Lower leg skin (tissue), 3 donors: Measurements from ENCODE around the gene NT5DC4.

Experiments
- POLR2A ChIP-seq, 2 donors: fragments of 450-650 bp; IDR thresholded peaks; one replicate each; pipeline ENCODE4 v1.6.1; 2016 to 2017; ENCODE audit warnings: antibody characterized with exemption in 2 of 2, mild to moderate bottlenecking in 1 of 2, moderate library complexity in 1 of 2
- TF ChIP-seq, protein P1 (sequence below), 3 donors: fragments of 450-650 bp; IDR thresholded peaks; one replicate each; pipeline ENCODE4 v1.5.1; 2016; ENCODE audit warnings: antibody characterized with exemption in 3 of 3, mild to moderate bottlenecking in 3 of 3, moderate library complexity in 2 of 3

DNA sequence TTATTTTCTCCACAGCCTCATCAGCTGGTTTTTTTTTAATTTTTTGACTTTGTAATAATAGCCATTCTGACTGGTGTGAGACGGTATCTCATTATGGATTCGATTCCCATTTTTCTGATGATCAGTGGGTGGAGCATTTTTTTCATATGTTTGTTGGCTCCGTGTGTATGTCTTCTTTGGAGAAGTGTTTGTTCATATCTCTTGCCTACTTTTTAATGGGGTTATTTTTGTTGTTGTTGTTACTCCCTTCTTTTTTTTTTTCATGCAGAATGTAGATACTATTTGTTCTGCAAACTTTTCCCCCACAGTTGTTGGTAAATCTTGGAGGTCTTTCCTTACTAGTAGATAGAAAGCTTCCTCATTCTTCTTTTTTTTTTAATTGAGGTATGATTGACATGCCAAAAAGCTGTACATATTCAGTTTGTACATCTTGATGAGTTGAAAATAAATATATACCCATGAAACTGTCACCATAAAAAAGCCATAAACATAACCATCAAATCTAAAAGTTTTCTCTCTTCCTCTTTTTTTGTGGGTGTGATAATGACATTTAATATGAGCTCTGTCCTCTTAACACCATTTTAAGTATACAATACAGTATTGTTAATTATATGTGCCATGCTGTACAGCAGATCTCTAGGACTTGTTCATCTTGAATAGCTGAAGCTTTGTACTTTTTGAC lies 21.8 kb upstream of the NT5DC4 start:
- no peak for TF ChIP-seq POLR2A (IDR thresholded peaks at IDR 0.05)
- TF ChIP-seq, protein P1, sequence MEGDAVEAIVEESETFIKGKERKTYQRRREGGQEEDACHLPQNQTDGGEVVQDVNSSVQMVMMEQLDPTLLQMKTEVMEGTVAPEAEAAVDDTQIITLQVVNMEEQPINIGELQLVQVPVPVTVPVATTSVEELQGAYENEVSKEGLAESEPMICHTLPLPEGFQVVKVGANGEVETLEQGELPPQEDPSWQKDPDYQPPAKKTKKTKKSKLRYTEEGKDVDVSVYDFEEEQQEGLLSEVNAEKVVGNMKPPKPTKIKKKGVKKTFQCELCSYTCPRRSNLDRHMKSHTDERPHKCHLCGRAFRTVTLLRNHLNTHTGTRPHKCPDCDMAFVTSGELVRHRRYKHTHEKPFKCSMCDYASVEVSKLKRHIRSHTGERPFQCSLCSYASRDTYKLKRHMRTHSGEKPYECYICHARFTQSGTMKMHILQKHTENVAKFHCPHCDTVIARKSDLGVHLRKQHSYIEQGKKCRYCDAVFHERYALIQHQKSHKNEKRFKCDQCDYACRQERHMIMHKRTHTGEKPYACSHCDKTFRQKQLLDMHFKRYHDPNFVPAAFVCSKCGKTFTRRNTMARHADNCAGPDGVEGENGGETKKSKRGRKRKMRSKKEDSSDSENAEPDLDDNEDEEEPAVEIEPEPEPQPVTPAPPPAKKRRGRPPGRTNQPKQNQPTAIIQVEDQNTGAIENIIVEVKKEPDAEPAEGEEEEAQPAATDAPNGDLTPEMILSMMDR (IDR thresholded peaks at IDR 0.05) = no peak
